Inflammatory macrophage treated with lipopolysaccharide for 1 hour (primary cell): ENCODE measurements around the gene EPS15.

Source experiments
- DNase-seq, 2 donors: peaks; one replicate each; pipeline ENCODE4 v3.0.0-alpha.2; 2020 to 2022

Gene EPS15

GRCh38 chr1:51359879-51360278 lies 159.2 kb downstream of the EPS15 start:
- no peak for DNase-seq

GRCh38 chr1:51355382-51355781 lies 163.7 kb downstream of the EPS15 start:
- no peak for DNase-seq

GRCh38 chr1:51354416-51354815 lies 164.7 kb downstream of the EPS15 start:
- no peak for DNase-seq

- DNase-seq = no peak
Observed at GRCh38 chr1:51351907-51352306, 167.2 kb downstream of the EPS15 start.

GRCh38 chr1:51349862-51350261 lies 169.2 kb downstream of the EPS15 start:
- peak; percentile 9 to 69 for DNase-seq

- no peak for DNase-seq
Observed at GRCh38 chr1:51348147-51348527, 170.9 kb downstream of the EPS15 start.

- no peak for DNase-seq
Observed at GRCh38 chr1:51347398-51348146, 171.5 kb downstream of the EPS15 start.

GRCh38 chr1:51346086-51346942 lies 172.8 kb downstream of the EPS15 start:
- no peak for DNase-seq

- DNase-seq = no peak
Observed at GRCh38 chr1:51345300-51345687, 173.8 kb downstream of the EPS15 start.

GRCh38 chr1:51344602-51345299 lies 174.3 kb downstream of the EPS15 start:
- no peak for DNase-seq

GRCh38 chr1:51344276-51344601 lies 174.8 kb downstream of the EPS15 start:
- no peak for DNase-seq

- no peak for DNase-seq
Observed at GRCh38 chr1:51343624-51344023, 175.4 kb downstream of the EPS15 start.

- DNase-seq = no peak
Observed at GRCh38 chr1:51342591-51343206, 176.4 kb downstream of the EPS15 start.

GRCh38 chr1:51341876-51342496 lies 177.1 kb downstream of the EPS15 start:
- DNase-seq = no peak

- no peak for DNase-seq
Observed at GRCh38 chr1:51340380-51340779, 178.7 kb downstream of the EPS15 start.

- no peak for DNase-seq
Observed at GRCh38 chr1:51336711-51337110, 182.4 kb downstream of the EPS15 start.

GRCh38 chr1:51336004-51336403 lies 183.1 kb downstream of the EPS15 start:
- DNase-seq = no peak

- peak; percentile 49 to 73 for DNase-seq
Observed at GRCh38 chr1:51331206-51332100, 187.6 kb downstream of the EPS15 start.

GRCh38 chr1:51330331-51331201 lies 188.5 kb downstream of the EPS15 start, which contains the start of gene TTC39A:
Gene TTC39A, minus strand, starts transcription at chr1:51330562. Its CDS starts 85 bp downstream, at chr1:51330477.
- no peak for DNase-seq
